ENCODE measurements around the gene TMEM184B. TPM values are rescaled to one million over a fixed set of nuclear protein-coding genes. Genes with fewer than 3 reads are reported as not detected.
A peak's percentile ranks its signal among the peaks of the same experiment; 100 is the strongest.

Gene TMEM184B
- total and polyA plus RNA-seq, 2 experiments from 2014 or later, result 42.2 to 95.1 TPM

GRCh38 chr22:38196791-38197419, 75.9 kb downstream of the TMEM184B start:
- TF ChIP-seq ZNF114 (CRISPR knock-in tag; IDR thresholded peaks at IDR 0.05) (no peak), CTCF (conservative IDR thresholded peaks at IDR 0.05; ENCODE audit: low read depth in 2 of 2) (no peak; a peak in 1 of 4 replicates), ZNF462 (CRISPR knock-in tag; IDR thresholded peaks at IDR 0.05) (no peak), EZH2phosphoT487 (IDR thresholded peaks at IDR 0.05; ENCODE audit: unreplicated experiment) (no peak), JUNB (IDR thresholded peaks at IDR 0.05; ENCODE audit: unreplicated experiment) (no peak), CREB1 (CRISPR knock-in tag; IDR thresholded peaks at IDR 0.05; ENCODE audit: low read depth) (no peak), NANOG (IDR thresholded peaks at IDR 0.05; ENCODE audit: borderline replicate concordance) (no peak), REST (IDR thresholded peaks at IDR 0.05; ENCODE audit: unreplicated experiment) (no peak), POLR2AphosphoS5 (IDR thresholded peaks at IDR 0.05; ENCODE audit: low read depth) (no peak), STAT1 (IDR thresholded peaks at IDR 0.05; ENCODE audit: unreplicated experiment) (no peak)
- 0 out of 2 replicates have a peak, but pooled peaks cover 3% of the 10 kb centered on the region for H3F3A ChIP-seq (replicated peaks; ENCODE audit: low read depth)
- H2AFZ ChIP-seq, result peak overlapping the region; percentile 2; the same call in 1 of the 2 replicates
- Mint-ChIP-seq H3K9me3 (no peaks in the 10 kb centered on the region; the same call in 2 of the 3 replicates), H3K27ac (no peak overlapping the region), H3K27me3 (ENCODE audit: insufficient read depth, low read depth, poor library complexity) (peaks cover 14% of the 10 kb centered on the region), H3K4me3 (no peak overlapping the region), H3K36me3 (ENCODE audit: low read depth) (no peaks in the 10 kb centered on the region; the same call in 2 of the 3 replicates), H3K4me1 (peaks cover 6% of the 10 kb centered on the region)
- H4K20me1 ChIP-seq (replicated peaks; ENCODE audit: insufficient read depth), result no peaks in the 10 kb centered on the region
- no peaks in the 10 kb centered on the region for H3K79me2 ChIP-seq (replicated peaks; ENCODE audit: insufficient read depth)
- no peaks in the 10 kb centered on the region for H3K4me1 ChIP-seq (ENCODE audit: insufficient read depth)
- H3K27me3 ChIP-seq (ENCODE audit: insufficient read depth), result peaks cover 7% of the 10 kb centered on the region
- no peak overlapping the region for H3K27ac ChIP-seq (ENCODE audit: low read depth)
- ATAC-seq, result peak; percentile 57
- H3K9me2 ChIP-seq (ENCODE audit: insufficient read depth), result no peaks in the 10 kb centered on the region
- DNase-seq (ENCODE audit: low spot score), result peak; percentile 55
- H3K4me3 ChIP-seq, result no peak overlapping the region
- no peaks in the 10 kb centered on the region for H3K36me3 ChIP-seq (ENCODE audit: insufficient read depth)
- no peak overlapping the region for H3K4me2 ChIP-seq

All from GM23338 (cell line).